Endothelial cell (in vitro differentiated cells): ENCODE measurements around the gene DGKB. TPM values are rescaled to one million over a fixed set of nuclear protein-coding genes. Genes with fewer than 3 reads are reported as not detected.

Experiments
- DNase-seq: peaks from one replicate; pipeline ENCODE4 v3.0.0; 2021; ENCODE audit warnings: low spot score
- H3K27ac Mint-ChIP-seq: one replicate; pipeline ENCODE4 v1.8.0; 2021; ENCODE audit warnings: mixed read lengths, inconsistent platforms; ENCODE audit not compliant: unreplicated experiment
- H3K27me3 Mint-ChIP-seq: one replicate; pipeline ENCODE4 v1.8.0; 2021; ENCODE audit warnings: mild to moderate bottlenecking, moderate library complexity, mixed read lengths, inconsistent platforms; ENCODE audit not compliant: unreplicated experiment
- H3K36me3 Mint-ChIP-seq: one replicate; pipeline ENCODE4 v1.8.0; 2021; ENCODE audit warnings: mild to moderate bottlenecking, low read depth, mixed read lengths, inconsistent platforms; ENCODE audit not compliant: unreplicated experiment
- H3K4me1 Mint-ChIP-seq: one replicate; pipeline ENCODE4 v1.8.0; 2021; ENCODE audit warnings: mild to moderate bottlenecking, mixed read lengths, inconsistent platforms; ENCODE audit not compliant: unreplicated experiment
- H3K4me3 Mint-ChIP-seq: one replicate; pipeline ENCODE4 v1.8.0; 2021; ENCODE audit warnings: mild to moderate bottlenecking, mixed read lengths, inconsistent platforms; ENCODE audit not compliant: unreplicated experiment
- H3K9me3 Mint-ChIP-seq: one replicate; pipeline ENCODE4 v1.8.0; 2021; ENCODE audit warnings: mixed read lengths, inconsistent platforms; ENCODE audit not compliant: unreplicated experiment
- CTCF ChIP-seq: fragments of 200-600 bp; sonication (generic); IDR thresholded peaks from one replicate; pipeline ENCODE4 v1.5.0; 2021; ENCODE audit warnings: antibody characterized with exemption; ENCODE audit not compliant: unreplicated experiment
- total RNA-seq: library from RNA; stranded (reverse); fragmentation: NEBNext Ultra II Directional; extraction: Animal tissue kit (Norgen Biotek cat#: 25700); gene quantifications from one replicate; pipeline ENCODE4 v1.2.1, GENCODE V29; 2021; ENCODE audit not compliant: unreplicated experiment

Gene DGKB
- total RNA-seq, 1 donor from 2014 or later: 0.46 TPM

- no peak for DNase-seq
- Mint-ChIP-seq H3K27ac (no peak overlapping the region), H3K4me1 (no peaks in the 10 kb centered on the region)
Observed at GRCh38 chr7:14228341-14228740, 674.2 kb downstream of the DGKB start.

GRCh38 chr7:14226126-14226525 is 676.4 kb downstream of the DGKB start:
- no peaks in the 10 kb centered on the region for H3K36me3 Mint-ChIP-seq
- H3K4me3 Mint-ChIP-seq: no peak overlapping the region
- no peak overlapping the region for H3K27ac Mint-ChIP-seq
- H3K9me3 Mint-ChIP-seq: no peaks in the 10 kb centered on the region
- TF ChIP-seq CTCF: no peak
- H3K27me3 Mint-ChIP-seq: no peaks in the 10 kb centered on the region
- no peak for DNase-seq
- H3K4me1 Mint-ChIP-seq: no peaks in the 10 kb centered on the region

More at GRCh38 chr7:14228341-14228740, 674.2 kb downstream of the DGKB start:
- H3K27me3 Mint-ChIP-seq: no peaks in the 10 kb centered on the region
- TF ChIP-seq CTCF: no peak
- no peaks in the 10 kb centered on the region for H3K9me3 Mint-ChIP-seq
- no peak overlapping the region for H3K4me3 Mint-ChIP-seq
- no peaks in the 10 kb centered on the region for H3K36me3 Mint-ChIP-seq

- no peaks in the 10 kb centered on the region for H3K27me3 Mint-ChIP-seq
- H3K9me3 Mint-ChIP-seq: no peaks in the 10 kb centered on the region
- H3K36me3 Mint-ChIP-seq: no peaks in the 10 kb centered on the region
- H3K4me1 Mint-ChIP-seq: no peaks in the 10 kb centered on the region
- no peak for TF ChIP-seq CTCF
- no peak overlapping the region for H3K27ac Mint-ChIP-seq
- DNase-seq: no peak
- no peak overlapping the region for H3K4me3 Mint-ChIP-seq
Observed at GRCh38 chr7:14219125-14219524, 683.4 kb downstream of the DGKB start.

GRCh38 chr7:14218338-14218737 is 684.2 kb downstream of the DGKB start:
- Mint-ChIP-seq H3K4me3 (no peak overlapping the region), H3K36me3 (no peaks in the 10 kb centered on the region), H3K4me1 (no peaks in the 10 kb centered on the region), H3K27ac (no peak overlapping the region), H3K9me3 (no peaks in the 10 kb centered on the region), H3K27me3 (no peaks in the 10 kb centered on the region)
- no peak for DNase-seq
- no peak for TF ChIP-seq CTCF

GRCh38 chr7:14209896-14210484 is 692.6 kb downstream of the DGKB start:
- Mint-ChIP-seq H3K4me1 (no peaks in the 10 kb centered on the region), H3K27ac (no peak overlapping the region), H3K36me3 (no peaks in the 10 kb centered on the region), H3K27me3 (no peaks in the 10 kb centered on the region), H3K9me3 (no peaks in the 10 kb centered on the region), H3K4me3 (no peak overlapping the region)
- no peak for TF ChIP-seq CTCF
- DNase-seq: no peak
